ENCODE measurements around the gene CTXN1.
"Not testable (repeated sequence)": the region's sequence is repeated elsewhere in the genome, so short reads cannot be mapped to it uniquely, and the experiment has no call there.

DNA sequence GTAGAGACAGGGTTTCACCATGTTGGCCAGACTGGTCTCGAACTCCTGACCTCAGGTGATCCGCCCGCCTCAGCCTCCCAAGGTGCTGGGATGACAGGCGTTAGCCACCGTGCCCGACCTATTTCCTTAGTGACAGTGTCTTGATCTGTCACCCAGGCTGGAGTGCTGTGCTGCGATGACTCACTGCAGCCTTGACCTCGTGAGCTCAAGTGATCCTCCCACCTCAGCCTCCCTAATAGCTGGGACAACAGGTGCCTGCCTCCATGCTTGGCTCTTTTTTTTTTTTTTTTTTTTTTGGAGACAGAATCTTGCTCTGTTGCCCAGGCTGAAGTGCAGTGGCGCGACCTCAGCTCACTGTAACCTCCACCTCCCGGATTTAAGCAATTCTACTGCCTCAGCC is 4.1 kb upstream of the CTXN1 start:
- TF ChIP-seq, protein P1, sequence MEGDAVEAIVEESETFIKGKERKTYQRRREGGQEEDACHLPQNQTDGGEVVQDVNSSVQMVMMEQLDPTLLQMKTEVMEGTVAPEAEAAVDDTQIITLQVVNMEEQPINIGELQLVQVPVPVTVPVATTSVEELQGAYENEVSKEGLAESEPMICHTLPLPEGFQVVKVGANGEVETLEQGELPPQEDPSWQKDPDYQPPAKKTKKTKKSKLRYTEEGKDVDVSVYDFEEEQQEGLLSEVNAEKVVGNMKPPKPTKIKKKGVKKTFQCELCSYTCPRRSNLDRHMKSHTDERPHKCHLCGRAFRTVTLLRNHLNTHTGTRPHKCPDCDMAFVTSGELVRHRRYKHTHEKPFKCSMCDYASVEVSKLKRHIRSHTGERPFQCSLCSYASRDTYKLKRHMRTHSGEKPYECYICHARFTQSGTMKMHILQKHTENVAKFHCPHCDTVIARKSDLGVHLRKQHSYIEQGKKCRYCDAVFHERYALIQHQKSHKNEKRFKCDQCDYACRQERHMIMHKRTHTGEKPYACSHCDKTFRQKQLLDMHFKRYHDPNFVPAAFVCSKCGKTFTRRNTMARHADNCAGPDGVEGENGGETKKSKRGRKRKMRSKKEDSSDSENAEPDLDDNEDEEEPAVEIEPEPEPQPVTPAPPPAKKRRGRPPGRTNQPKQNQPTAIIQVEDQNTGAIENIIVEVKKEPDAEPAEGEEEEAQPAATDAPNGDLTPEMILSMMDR (IDR thresholded peaks at IDR 0.05) = not testable (repeated sequence)
- not testable (repeated sequence) for TF ChIP-seq POLR2A (IDR thresholded peaks at IDR 0.05)

Data from adrenal gland (tissue), 5 donors.